Suprapubic skin (tissue), 4 donors: ENCODE measurements around the gene ATP4A. TPM values are rescaled to one million over a fixed set of nuclear protein-coding genes. Genes with fewer than 3 reads are reported as not detected.

Experiments
- DNase-seq, 2 donors: peaks; one replicate each; pipeline ENCODE4 v3.0.0-alpha.2; 2019; ENCODE audit warnings: low spot score in 2 of 2
- H3K27ac ChIP-seq: fragments of 200-600 bp; sonication (generic); one replicate; pipeline ENCODE4 v1.5.1; 2019
- H3K27me3 ChIP-seq: fragments of 200-600 bp; sonication (generic); one replicate; pipeline ENCODE4 v1.5.1; 2019
- H3K36me3 ChIP-seq: fragments of 200-600 bp; sonication (generic); one replicate; pipeline ENCODE4 v1.5.1; 2019
- H3K4me1 ChIP-seq: fragments of 200-600 bp; sonication (generic); one replicate; pipeline ENCODE4 v1.5.1; 2019
- H3K4me3 ChIP-seq: fragments of 200-600 bp; sonication (generic); one replicate; pipeline ENCODE4 v1.5.1; 2019; ENCODE audit warnings: mild to moderate bottlenecking
- H3K9me3 ChIP-seq: fragments of 200-600 bp; sonication (generic); one replicate; pipeline ENCODE4 v1.5.1; 2019
- EP300 ChIP-seq: sonication (generic); formaldehyde crosslinking; IDR thresholded peaks from one replicate; pipeline ENCODE4 v1.6.1; 2017; ENCODE audit warnings: antibody characterized with exemption
- POLR2A ChIP-seq, 2 donors: fragments of 450-650 bp; IDR thresholded peaks; one replicate each; pipeline ENCODE4 v1.6.1; 2017; ENCODE audit warnings: antibody characterized with exemption in 2 of 2, mild to moderate bottlenecking in 2 of 2, moderate library complexity in 2 of 2
- POLR2AphosphoS5 ChIP-seq, 3 donors: sonication (generic); formaldehyde crosslinking; IDR thresholded peaks; one replicate each; pipeline ENCODE4 v1.6.1; 2017; ENCODE audit warnings: antibody characterized with exemption in 3 of 3
- WGBS: methylation state at CpG from one replicate; pipeline ENCODE4 v1.1.5; 2018; 5-methylcytosine and 5-hydroxymethylcytosine counted together
- total RNA-seq, 4 donors: library from RNA; depleted of rRNA; stranded (reverse); fragments of >200 nt; gene quantifications; one replicate each; pipeline ENCODE4 v1.1.0, GENCODE V29; 2016
- TF ChIP-seq, protein P1 (sequence below), 2 donors: fragments of 200-600 bp in 1 of 2; fragments of 450-650 bp in 1 of 2; sonication (generic) in 1 of 2; IDR thresholded peaks; one replicate each; pipeline ENCODE4 v1.5.1; 2016 to 2019; ENCODE audit warnings: antibody characterized with exemption in 2 of 2, mild to moderate bottlenecking in 1 of 2, moderate library complexity in 1 of 2

ATP4A gene
- total RNA-seq, 4 donors from 2014 or later, result not detected

DNA sequence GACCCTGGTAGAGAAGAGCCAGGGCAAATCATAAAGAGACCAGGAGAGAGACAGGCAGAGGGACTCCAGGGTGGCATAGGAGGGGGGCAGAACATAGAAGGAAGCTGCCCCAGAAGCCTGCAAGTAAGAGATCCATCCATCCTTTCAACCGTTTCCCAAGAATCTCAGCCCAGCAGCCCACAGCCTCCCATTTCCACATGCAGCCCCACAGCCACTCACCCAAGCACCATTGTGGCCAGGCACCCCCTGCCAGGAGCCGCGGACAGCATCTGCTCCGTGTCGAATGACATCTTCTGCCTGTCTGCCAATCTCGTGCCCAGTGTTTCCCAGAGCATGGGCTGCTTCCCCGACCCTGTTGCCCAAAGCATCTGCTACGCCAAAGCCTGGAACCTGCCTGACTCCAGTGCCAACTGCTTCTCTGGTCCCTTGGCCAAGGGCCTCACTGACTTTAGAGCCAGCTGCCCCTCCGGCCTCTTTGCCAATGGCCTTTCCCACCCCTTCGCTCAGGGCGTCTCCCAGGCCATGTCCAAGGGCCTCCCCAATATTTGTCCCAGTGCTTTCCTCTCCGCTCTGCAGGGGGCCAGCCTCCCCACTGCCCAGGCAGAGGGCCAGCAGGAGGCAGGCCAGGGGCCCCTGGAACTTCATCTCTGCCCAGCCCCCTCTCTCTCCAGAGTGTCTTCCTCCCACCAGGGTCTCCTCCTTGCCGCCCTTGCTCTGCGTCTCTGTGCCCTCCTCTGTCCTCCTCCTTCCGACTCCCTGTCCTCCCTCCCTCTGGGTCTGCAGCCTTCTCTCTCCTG, 50.4 kb downstream of the ATP4A start:
- 80% methylated on average over 15 of the region's 15 CpGs for WGBS
- H3K9me3 ChIP-seq, result no peaks in the 10 kb centered on the region
- H3K27ac ChIP-seq, result peak overlapping the region; percentile 36
- TF ChIP-seq POLR2A (IDR thresholded peaks at IDR 0.05) (no peak), POLR2AphosphoS5 (IDR thresholded peaks at IDR 0.05) (no peak)
- H3K36me3 ChIP-seq, result no peaks in the 10 kb centered on the region
- peaks cover 37% of the 10 kb centered on the region for H3K27me3 ChIP-seq
- no peak overlapping the region for H3K4me3 ChIP-seq
- H3K4me1 ChIP-seq, result peaks cover 35% of the 10 kb centered on the region
- no peak for DNase-seq

GRCh38 chr19:35511337-35511736, 52.1 kb downstream of the ATP4A start:
- Histone ChIP-seq H3K36me3 (no peaks in the 10 kb centered on the region), H3K27ac (no peak overlapping the region), H3K4me3 (peak overlapping the region; percentile 51), H3K27me3 (peaks cover 37% of the 10 kb centered on the region), H3K4me1 (peaks cover 32% of the 10 kb centered on the region), H3K9me3 (no peaks in the 10 kb centered on the region)
- TF ChIP-seq POLR2AphosphoS5 (IDR thresholded peaks at IDR 0.05) (no peak), POLR2A (IDR thresholded peaks at IDR 0.05) (no peak), EP300 (no peak)
- TF ChIP-seq, protein P1, sequence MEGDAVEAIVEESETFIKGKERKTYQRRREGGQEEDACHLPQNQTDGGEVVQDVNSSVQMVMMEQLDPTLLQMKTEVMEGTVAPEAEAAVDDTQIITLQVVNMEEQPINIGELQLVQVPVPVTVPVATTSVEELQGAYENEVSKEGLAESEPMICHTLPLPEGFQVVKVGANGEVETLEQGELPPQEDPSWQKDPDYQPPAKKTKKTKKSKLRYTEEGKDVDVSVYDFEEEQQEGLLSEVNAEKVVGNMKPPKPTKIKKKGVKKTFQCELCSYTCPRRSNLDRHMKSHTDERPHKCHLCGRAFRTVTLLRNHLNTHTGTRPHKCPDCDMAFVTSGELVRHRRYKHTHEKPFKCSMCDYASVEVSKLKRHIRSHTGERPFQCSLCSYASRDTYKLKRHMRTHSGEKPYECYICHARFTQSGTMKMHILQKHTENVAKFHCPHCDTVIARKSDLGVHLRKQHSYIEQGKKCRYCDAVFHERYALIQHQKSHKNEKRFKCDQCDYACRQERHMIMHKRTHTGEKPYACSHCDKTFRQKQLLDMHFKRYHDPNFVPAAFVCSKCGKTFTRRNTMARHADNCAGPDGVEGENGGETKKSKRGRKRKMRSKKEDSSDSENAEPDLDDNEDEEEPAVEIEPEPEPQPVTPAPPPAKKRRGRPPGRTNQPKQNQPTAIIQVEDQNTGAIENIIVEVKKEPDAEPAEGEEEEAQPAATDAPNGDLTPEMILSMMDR (IDR thresholded peaks at IDR 0.05), result no peak
- no peak for DNase-seq
- 40% methylated on average over 1 of the region's 7 CpGs for WGBS

- TF ChIP-seq POLR2AphosphoS5 (IDR thresholded peaks at IDR 0.05) (no peak), EP300 (no peak), POLR2A (IDR thresholded peaks at IDR 0.05) (no peak)
- TF ChIP-seq, protein P1 (IDR thresholded peaks at IDR 0.05), result peak in 1 of 2 donors; percentile 1
- Histone ChIP-seq H3K27ac (no peak overlapping the region), H3K9me3 (no peaks in the 10 kb centered on the region), H3K4me3 (peak overlapping the region; percentile 51), H3K4me1 (peaks cover 32% of the 10 kb centered on the region), H3K36me3 (no peaks in the 10 kb centered on the region), H3K27me3 (peaks cover 37% of the 10 kb centered on the region)
- 38% methylated on average over 4 of the region's 15 CpGs for WGBS
- DNase-seq, result no peak
These were observed 52.9 kb downstream of the ATP4A start for GRCh38 chr19:35510626-35510964.

DNA sequence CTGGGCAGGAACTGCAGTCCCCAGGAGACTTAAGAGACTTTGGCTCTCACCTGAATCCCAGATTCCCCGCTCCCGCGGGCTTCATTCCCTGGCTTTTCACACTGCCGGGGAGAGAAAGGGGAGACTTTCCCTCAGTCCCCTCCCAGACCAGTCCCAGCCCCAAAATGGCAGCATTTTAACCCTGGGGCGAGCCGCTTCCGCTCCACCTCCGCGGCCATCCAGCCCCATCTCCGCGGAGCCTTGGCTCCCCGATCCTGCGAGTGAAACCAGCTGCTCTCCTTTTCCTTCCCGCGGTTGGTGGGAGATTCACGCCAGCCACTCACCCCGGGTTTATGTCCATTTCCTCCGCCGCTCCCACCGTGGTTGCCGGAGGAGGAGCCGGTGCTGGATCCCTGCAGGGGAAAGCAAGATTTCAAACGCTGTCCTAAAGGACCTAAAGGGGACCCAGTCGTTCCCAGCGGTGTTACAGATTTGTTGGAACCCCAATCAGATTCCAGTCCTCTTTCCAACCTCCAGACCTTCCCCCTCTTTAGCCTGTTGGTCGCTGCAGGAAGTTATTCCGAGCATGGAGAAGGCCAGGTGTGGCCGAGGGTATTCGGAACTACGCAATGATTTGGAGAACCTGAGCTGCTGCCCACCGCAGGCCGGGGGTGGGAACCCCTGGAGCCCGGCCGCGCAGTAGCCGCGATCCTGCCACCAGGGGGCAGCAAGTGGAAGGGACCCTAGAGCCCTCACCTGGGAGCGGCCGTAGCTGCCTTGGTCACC, 53.4 kb downstream of the ATP4A start:
- H3K4me1 ChIP-seq, result peaks cover 32% of the 10 kb centered on the region
- WGBS, result 4% methylated on average over 19 of the region's 39 CpGs
- no peak for DNase-seq
- H3K36me3 ChIP-seq, result no peaks in the 10 kb centered on the region
- peaks cover 37% of the 10 kb centered on the region for H3K27me3 ChIP-seq
- H3K27ac ChIP-seq, result peak overlapping the region; percentile 81
- H3K4me3 ChIP-seq, result peak overlapping the region; percentile 51
- H3K9me3 ChIP-seq, result no peaks in the 10 kb centered on the region
- TF ChIP-seq, protein P1 (IDR thresholded peaks at IDR 0.05), result peak; percentile 86 to 94
- TF ChIP-seq EP300, result no peak
- no peak for TF ChIP-seq POLR2AphosphoS5 (IDR thresholded peaks at IDR 0.05)

DNA sequence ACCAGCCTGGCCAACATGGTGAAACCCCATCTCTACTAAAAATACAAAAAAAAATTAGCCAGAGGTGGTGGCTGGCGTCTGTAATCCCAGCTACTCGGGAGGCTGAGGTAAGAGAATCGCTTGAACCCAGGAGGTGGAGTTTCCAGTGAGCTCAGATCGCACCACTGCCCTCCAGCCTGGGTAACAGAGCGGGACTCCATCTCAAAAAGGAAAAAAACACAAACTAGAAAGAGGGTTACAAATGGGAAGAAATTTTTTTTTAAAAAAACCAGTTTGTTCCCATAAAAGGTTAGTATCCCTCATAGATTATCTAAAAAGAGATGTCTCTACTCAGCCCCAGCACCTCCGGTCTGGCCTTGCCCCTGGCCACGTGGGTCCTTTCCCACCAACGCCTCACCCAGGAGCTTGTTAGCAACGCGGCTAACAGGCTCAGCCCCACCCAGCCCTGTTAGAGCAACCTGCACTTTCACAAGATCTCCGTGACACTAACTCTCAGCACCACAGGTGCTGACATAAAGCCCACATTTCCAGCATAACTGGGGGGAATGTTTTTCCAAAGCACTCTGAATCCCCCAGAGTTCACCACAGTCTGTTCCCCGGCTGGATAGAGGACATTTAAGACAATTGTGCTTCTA, 54.3 kb downstream of the ATP4A start:
- 16% methylated on average over 12 of the region's 12 CpGs for WGBS
- TF ChIP-seq POLR2AphosphoS5 (IDR thresholded peaks at IDR 0.05) (peak in 1 of 3 donors; percentile 13), POLR2A (IDR thresholded peaks at IDR 0.05) (no peak)
- Histone ChIP-seq H3K27ac (peak overlapping the region; percentile 81), H3K27me3 (peaks cover 36% of the 10 kb centered on the region), H3K36me3 (no peaks in the 10 kb centered on the region), H3K9me3 (no peaks in the 10 kb centered on the region), H3K4me3 (peak overlapping the region; percentile 51), H3K4me1 (peaks cover 28% of the 10 kb centered on the region)
- no peak for DNase-seq

DNA sequence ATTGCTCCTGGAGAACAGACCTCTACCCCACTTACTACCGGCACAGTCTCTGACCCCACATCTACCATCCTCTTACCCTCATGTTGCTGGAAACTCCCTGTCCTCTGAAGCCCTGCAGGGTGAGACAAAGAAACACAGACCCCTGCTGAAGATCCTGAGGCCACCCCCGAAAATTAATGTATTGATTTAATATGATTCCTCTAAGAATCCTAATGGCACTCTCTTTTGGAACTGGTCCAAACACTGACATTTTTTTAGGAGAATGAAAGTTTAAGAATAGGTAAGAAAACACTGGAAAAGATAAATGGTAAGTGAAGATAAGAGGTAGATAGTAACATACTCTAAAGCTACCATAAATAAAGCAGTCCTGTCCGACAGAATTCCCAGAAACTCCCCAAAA, 55.3 kb downstream of the ATP4A start:
- H3K36me3 ChIP-seq, result no peaks in the 10 kb centered on the region
- peaks cover 24% of the 10 kb centered on the region for H3K4me1 ChIP-seq
- WGBS, result 83% methylated on average over 3 of the region's 3 CpGs

More for the DNA sequence above, 55.3 kb downstream of the ATP4A start:
- TF ChIP-seq POLR2A (IDR thresholded peaks at IDR 0.05) (no peak), EP300 (no peak), POLR2AphosphoS5 (IDR thresholded peaks at IDR 0.05) (no peak)
- TF ChIP-seq, protein P1 (IDR thresholded peaks at IDR 0.05), result no peak
- DNase-seq, result no peak
- Histone ChIP-seq H3K27me3 (peaks cover 28% of the 10 kb centered on the region), H3K9me3 (no peaks in the 10 kb centered on the region), H3K4me3 (no peak overlapping the region), H3K27ac (no peak overlapping the region)
